Neural cell (in vitro differentiated cells): ENCODE results near the gene LRRC72. TPM values are rescaled to one million over a fixed set of nuclear protein-coding genes. Genes with fewer than 3 reads are reported as not detected.

Experiments
- H2AFZ ChIP-seq: fragments of 200-600, 300-800 bp; sonication (generic), shearing (Covaris generic); 2 replicates; pipeline ENCODE4 v1.6.0; 2014; ENCODE audit warnings: low read depth, mild to moderate bottlenecking, antibody characterized with exemption, low read length, moderate library complexity
- H3F3A ChIP-seq: fragments of 200-600 bp; shearing (Covaris generic); 2 replicates; pipeline ENCODE4 v1.6.1; 2016; ENCODE audit warnings: mild to moderate bottlenecking, moderate library complexity, mixed read lengths, antibody characterized with exemption, low read length; ENCODE audit not compliant: insufficient read depth, poor library complexity, severe bottlenecking
- H3K27ac ChIP-seq: fragments of 200-600, 300-800 bp; sonication (generic), shearing (Covaris generic); 2 replicates; pipeline ENCODE4 v1.5.1; 2014; ENCODE audit warnings: mild to moderate bottlenecking, low read length, moderate library complexity
- H3K27me3 ChIP-seq: fragments of 300-800, 200-600 bp; sonication (generic), shearing (Covaris generic); 2 replicates; pipeline ENCODE4 v1.6.0; 2014; ENCODE audit warnings: mild to moderate bottlenecking, low read depth, low read length, moderate library complexity; ENCODE audit not compliant: insufficient read depth
- H3K36me3 ChIP-seq: fragments of 300-800, 200-600 bp; sonication (generic), shearing (Covaris generic); 2 replicates; pipeline ENCODE4 v1.5.1; 2014; ENCODE audit warnings: mild to moderate bottlenecking, antibody characterized with exemption, low read length, moderate library complexity; ENCODE audit not compliant: insufficient read depth
- H3K4me2 ChIP-seq: fragments of 300-800, 200-600 bp; sonication (generic), shearing (Covaris generic); 2 replicates; pipeline ENCODE4 v1.6.0; 2014; ENCODE audit warnings: mild to moderate bottlenecking, low read length
- H3K4me3 ChIP-seq: fragments of 300-800, 200-600 bp; sonication (generic), shearing (Covaris generic); 2 replicates; pipeline ENCODE4 v1.5.1; 2014; ENCODE audit warnings: mild to moderate bottlenecking, low read length, moderate library complexity
- H3K79me2 ChIP-seq: fragments of 200-600 bp; shearing (Covaris generic); replicated peaks from 2 replicates; pipeline ENCODE4 v1.6.0; 2014; ENCODE audit warnings: mild to moderate bottlenecking, low read length, moderate library complexity; ENCODE audit not compliant: insufficient read depth
- H3K9ac ChIP-seq: fragments of 300-800, 200-600 bp; sonication (generic), shearing (Covaris generic); 2 replicates; pipeline ENCODE4 v1.6.1; 2016; ENCODE audit warnings: mild to moderate bottlenecking, low read length, mixed read lengths
- H3K9me2 ChIP-seq: fragments of 200-600 bp; shearing (Covaris generic); 2 replicates; pipeline ENCODE4 v1.6.1; 2016; ENCODE audit warnings: mild to moderate bottlenecking, low read length, mixed read lengths; ENCODE audit not compliant: insufficient read depth
- H3K9me3 ChIP-seq: fragments of 200-600, 300-800 bp; sonication (generic), shearing (Covaris generic); 2 replicates; pipeline ENCODE4 v1.6.1; 2016; ENCODE audit warnings: mild to moderate bottlenecking, mixed run types, low read length, moderate library complexity, mixed read lengths
- H4K20me1 ChIP-seq: fragments of 200-600 bp; shearing (Covaris generic); 2 replicates; pipeline ENCODE4 v1.6.1; 2016; ENCODE audit warnings: mild to moderate bottlenecking, mixed run types; ENCODE audit not compliant: insufficient read depth
- EP300 ChIP-seq: fragments of 450-650 bp; conservative IDR thresholded peaks from 2 replicates; pipeline ENCODE4 v1.6.1; 2014; ENCODE audit warnings: antibody characterized with exemption, mild to moderate bottlenecking, moderate library complexity; ENCODE audit not compliant: poor library complexity, severe bottlenecking
- EZH2 ChIP-seq: fragments of 200-600, 300-800 bp; shearing (Covaris generic), sonication (generic); IDR thresholded peaks from 2 replicates; pipeline ENCODE4 v1.6.1; 2014; ENCODE audit warnings: antibody characterized with exemption, low read length, borderline replicate concordance, mild to moderate bottlenecking; ENCODE audit not compliant: insufficient read depth, poor library complexity, severe bottlenecking
- MXI1 ChIP-seq: fragments of 450-650 bp; conservative IDR thresholded peaks from 2 replicates; pipeline ENCODE4 v1.6.1; 2014; ENCODE audit warnings: antibody characterized with exemption, mild to moderate bottlenecking; ENCODE audit not compliant: poor library complexity, severe bottlenecking
- POLR2AphosphoS5 ChIP-seq: IDR thresholded peaks from 2 replicates; pipeline ENCODE4 v1.6.1; 2012
- RAD21 ChIP-seq: fragments of 450-650 bp; conservative IDR thresholded peaks from 2 replicates; pipeline ENCODE4 v1.6.1; 2014; ENCODE audit warnings: antibody characterized with exemption, mild to moderate bottlenecking, moderate library complexity
- SMC3 ChIP-seq: fragments of 450-650 bp; conservative IDR thresholded peaks from 2 replicates; pipeline ENCODE4 v1.6.1; 2014; ENCODE audit warnings: antibody characterized with exemption, mild to moderate bottlenecking, moderate library complexity; ENCODE audit not compliant: poor library complexity
- TAF1 ChIP-seq: IDR thresholded peaks from 2 replicates; pipeline ENCODE4 v1.6.1; 2012; ENCODE audit warnings: low read depth
- polyA plus RNA-seq: library from polyadenylated mRNA; depleted of rRNA; stranded (reverse); fragments of >200 nt; gene quantifications from 2 replicates; pipeline ENCODE4 v1.2.3, GENCODE V29; 2014
- TF ChIP-seq, protein P1 (sequence below): fragments of 450-650 bp; IDR thresholded peaks from 2 replicates; pipeline ENCODE4 v1.5.1; 2014; ENCODE audit warnings: antibody characterized with exemption, mild to moderate bottlenecking, moderate library complexity; ENCODE audit not compliant: poor library complexity, severe bottlenecking
- TF ChIP-seq, protein P2 (sequence below): IDR thresholded peaks from 2 replicates; pipeline ENCODE4 v1.6.1; 2012; ENCODE audit warnings: borderline replicate concordance

The LRRC72 gene
- polyA plus RNA-seq, 1 donor from 2014 or later: not detected

DNA sequence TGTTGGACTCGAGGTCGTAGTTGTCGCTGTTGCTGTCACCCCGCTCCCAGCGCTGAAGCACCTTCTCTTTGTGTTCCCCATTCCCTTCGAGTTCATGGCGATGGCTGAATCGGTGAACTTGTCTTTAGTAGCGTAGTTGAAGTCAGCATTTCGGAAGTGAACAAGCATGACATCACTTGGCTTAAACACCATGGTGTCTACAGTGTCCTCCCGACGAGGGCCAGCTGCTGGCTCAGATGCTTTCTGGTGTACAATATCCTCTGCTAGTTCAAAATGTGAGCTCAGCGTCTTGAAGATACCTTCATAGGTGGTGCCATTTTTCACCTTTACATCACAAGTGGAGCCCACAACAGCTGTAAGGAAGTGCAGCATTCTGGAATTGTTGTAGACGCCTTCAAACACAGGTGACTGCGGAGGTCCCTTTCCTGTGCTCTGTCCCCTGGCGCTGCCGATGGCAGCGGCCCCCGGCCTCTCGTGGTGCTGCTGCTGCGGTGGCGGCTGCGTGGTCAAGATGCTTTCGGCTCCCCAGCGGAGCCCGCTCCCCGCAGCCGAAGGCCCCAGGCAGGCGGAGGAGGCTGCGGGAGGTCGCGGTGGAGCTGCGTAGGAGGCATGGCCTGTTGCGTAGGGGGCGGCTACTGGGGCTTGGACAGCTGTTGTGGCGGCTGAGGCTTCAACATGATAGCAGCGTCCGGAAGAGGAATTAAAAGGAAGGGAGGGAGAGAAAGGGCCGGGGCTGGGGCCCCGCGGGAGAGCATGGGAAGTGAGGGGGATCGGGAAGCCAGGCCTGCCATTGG is 59.7 kb downstream of the LRRC72 start:
- no peaks in the 10 kb centered on the region for H3K79me2 ChIP-seq
- H2AFZ ChIP-seq: no peak overlapping the region
- no peaks in the 10 kb centered on the region for H3K9me2 ChIP-seq
- no peaks in the 10 kb centered on the region for H3K36me3 ChIP-seq
- H4K20me1 ChIP-seq: no peaks in the 10 kb centered on the region
- no peaks in the 10 kb centered on the region for H3K27me3 ChIP-seq
- no peak for TF ChIP-seq EZH2
- TF ChIP-seq TAF1: no peak
- no peak for TF ChIP-seq POLR2AphosphoS5
- TF ChIP-seq, protein P1, sequence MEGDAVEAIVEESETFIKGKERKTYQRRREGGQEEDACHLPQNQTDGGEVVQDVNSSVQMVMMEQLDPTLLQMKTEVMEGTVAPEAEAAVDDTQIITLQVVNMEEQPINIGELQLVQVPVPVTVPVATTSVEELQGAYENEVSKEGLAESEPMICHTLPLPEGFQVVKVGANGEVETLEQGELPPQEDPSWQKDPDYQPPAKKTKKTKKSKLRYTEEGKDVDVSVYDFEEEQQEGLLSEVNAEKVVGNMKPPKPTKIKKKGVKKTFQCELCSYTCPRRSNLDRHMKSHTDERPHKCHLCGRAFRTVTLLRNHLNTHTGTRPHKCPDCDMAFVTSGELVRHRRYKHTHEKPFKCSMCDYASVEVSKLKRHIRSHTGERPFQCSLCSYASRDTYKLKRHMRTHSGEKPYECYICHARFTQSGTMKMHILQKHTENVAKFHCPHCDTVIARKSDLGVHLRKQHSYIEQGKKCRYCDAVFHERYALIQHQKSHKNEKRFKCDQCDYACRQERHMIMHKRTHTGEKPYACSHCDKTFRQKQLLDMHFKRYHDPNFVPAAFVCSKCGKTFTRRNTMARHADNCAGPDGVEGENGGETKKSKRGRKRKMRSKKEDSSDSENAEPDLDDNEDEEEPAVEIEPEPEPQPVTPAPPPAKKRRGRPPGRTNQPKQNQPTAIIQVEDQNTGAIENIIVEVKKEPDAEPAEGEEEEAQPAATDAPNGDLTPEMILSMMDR: no peak
- TF ChIP-seq EP300: no peak
- no peak for TF ChIP-seq MXI1
- TF ChIP-seq, protein P2, sequence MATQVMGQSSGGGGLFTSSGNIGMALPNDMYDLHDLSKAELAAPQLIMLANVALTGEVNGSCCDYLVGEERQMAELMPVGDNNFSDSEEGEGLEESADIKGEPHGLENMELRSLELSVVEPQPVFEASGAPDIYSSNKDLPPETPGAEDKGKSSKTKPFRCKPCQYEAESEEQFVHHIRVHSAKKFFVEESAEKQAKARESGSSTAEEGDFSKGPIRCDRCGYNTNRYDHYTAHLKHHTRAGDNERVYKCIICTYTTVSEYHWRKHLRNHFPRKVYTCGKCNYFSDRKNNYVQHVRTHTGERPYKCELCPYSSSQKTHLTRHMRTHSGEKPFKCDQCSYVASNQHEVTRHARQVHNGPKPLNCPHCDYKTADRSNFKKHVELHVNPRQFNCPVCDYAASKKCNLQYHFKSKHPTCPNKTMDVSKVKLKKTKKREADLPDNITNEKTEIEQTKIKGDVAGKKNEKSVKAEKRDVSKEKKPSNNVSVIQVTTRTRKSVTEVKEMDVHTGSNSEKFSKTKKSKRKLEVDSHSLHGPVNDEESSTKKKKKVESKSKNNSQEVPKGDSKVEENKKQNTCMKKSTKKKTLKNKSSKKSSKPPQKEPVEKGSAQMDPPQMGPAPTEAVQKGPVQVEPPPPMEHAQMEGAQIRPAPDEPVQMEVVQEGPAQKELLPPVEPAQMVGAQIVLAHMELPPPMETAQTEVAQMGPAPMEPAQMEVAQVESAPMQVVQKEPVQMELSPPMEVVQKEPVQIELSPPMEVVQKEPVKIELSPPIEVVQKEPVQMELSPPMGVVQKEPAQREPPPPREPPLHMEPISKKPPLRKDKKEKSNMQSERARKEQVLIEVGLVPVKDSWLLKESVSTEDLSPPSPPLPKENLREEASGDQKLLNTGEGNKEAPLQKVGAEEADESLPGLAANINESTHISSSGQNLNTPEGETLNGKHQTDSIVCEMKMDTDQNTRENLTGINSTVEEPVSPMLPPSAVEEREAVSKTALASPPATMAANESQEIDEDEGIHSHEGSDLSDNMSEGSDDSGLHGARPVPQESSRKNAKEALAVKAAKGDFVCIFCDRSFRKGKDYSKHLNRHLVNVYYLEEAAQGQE: no peak
- no peak for TF ChIP-seq RAD21
- no peak for TF ChIP-seq SMC3
- H3K9me3 ChIP-seq: no peaks in the 10 kb centered on the region
- no peak overlapping the region for H3K27ac ChIP-seq
- H3K4me3 ChIP-seq: no peak overlapping the region
- no peak overlapping the region for H3K4me2 ChIP-seq
- no peak overlapping the region for H3K9ac ChIP-seq
- no peaks in the 10 kb centered on the region for H3F3A ChIP-seq

DNA sequence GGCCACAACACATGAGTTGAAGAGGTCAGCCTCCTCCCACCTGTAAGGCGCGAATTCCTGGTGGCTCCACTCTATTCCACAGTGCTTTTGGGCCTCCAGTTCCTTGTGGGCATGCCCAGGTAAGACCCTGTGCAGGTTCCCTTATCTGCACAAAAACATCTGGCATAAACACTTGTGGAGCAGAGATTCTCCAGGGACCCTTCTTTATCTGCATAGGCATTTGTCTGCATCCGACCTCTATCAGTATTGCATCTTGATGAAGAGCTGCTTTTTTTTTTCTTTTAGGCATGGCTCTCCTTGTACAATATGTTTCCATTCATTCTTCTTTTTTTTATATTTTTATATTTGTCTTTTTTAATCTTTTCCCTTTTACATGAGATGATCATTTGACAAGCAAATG is 60.5 kb downstream of the LRRC72 start:
- H3K9ac ChIP-seq: no peak overlapping the region
- TF ChIP-seq, protein P2: no peak
- TF ChIP-seq EP300: no peak
- H3K79me2 ChIP-seq: no peaks in the 10 kb centered on the region
- H3K9me3 ChIP-seq: no peaks in the 10 kb centered on the region
- no peak overlapping the region for H3K27ac ChIP-seq
- H3K4me2 ChIP-seq: no peak overlapping the region
- H3K27me3 ChIP-seq: no peaks in the 10 kb centered on the region
- no peak overlapping the region for H2AFZ ChIP-seq
- H3K4me3 ChIP-seq: no peak overlapping the region
- no peaks in the 10 kb centered on the region for H3F3A ChIP-seq
- no peaks in the 10 kb centered on the region for H3K36me3 ChIP-seq
- no peaks in the 10 kb centered on the region for H3K9me2 ChIP-seq
- H4K20me1 ChIP-seq: no peaks in the 10 kb centered on the region
